Gastrocnemius medialis (tissue), 4 donors: ENCODE data around the gene PAX5. TPM values are rescaled to one million over a fixed set of nuclear protein-coding genes. Genes with fewer than 3 reads are reported as not detected.

Experiments used
- ATAC-seq, 2 donors: fragments of 150-250 bp; one replicate each; pipeline ENCODE4 v1.9.1; 2016
- DNase-seq, 2 donors: peaks; one replicate each; pipeline ENCODE4 v3.0.0-alpha.2; 2019
- H3K27ac ChIP-seq, 4 donors: fragments of 200-600 bp; sonication (generic); 1 replicate in 1 of 4; 2 replicates in 3 of 4; pipeline ENCODE4 v1.5.1; 2016 to 2018; ENCODE audit warnings: mild to moderate bottlenecking in 2 of 4, moderate library complexity in 1 of 4
- H3K27me3 ChIP-seq, 3 donors: fragments of 200-600 bp; sonication (generic) in 2 of 3; 1 replicate in 1 of 3; 2 replicates in 2 of 3; pipeline versions ENCODE4 v1.5.1 to v1.6.0; 2016 to 2019; ENCODE audit warnings: mild to moderate bottlenecking in 1 of 3, moderate library complexity in 1 of 3
- H3K36me3 ChIP-seq, 2 donors: fragments of 200-600 bp; sonication (generic) in 1 of 2; one replicate each; pipeline ENCODE4 v1.5.1; 2017 to 2018
- H3K4me1 ChIP-seq, 2 donors: fragments of 200-600 bp; sonication (generic) in 1 of 2; one replicate each; pipeline ENCODE4 v1.5.1; 2016 to 2017; ENCODE audit warnings: mild to moderate bottlenecking in 2 of 2
- H3K4me3 ChIP-seq, 4 donors: fragments of 200-600 bp; sonication (generic) in 3 of 4; 1 replicate in 1 of 4; 2 replicates in 3 of 4; pipeline ENCODE4 v1.5.1; 2016 to 2019; ENCODE audit warnings: mild to moderate bottlenecking in 2 of 4
- H3K9me3 ChIP-seq, 3 donors: fragments of 200-600 bp; sonication (generic) in 2 of 3; 1 replicate in 1 of 3; 2 replicates in 2 of 3; pipeline ENCODE4 v1.5.1; 2016 to 2019
- CTCF ChIP-seq, 5 experiments: fragments of 450-650 bp in 3 of 5; fragments of 200-600 bp in 2 of 5; sonication (generic) in 2 of 5; IDR thresholded peaks in 4 of 5; conservative IDR thresholded peaks in 1 of 5; 1 replicate in 4 of 5; 2 replicates in 1 of 5; pipeline ENCODE4 v1.5.1; 2016 to 2019; ENCODE audit warnings: antibody characterized with exemption in 5 of 5, mild to moderate bottlenecking in 3 of 5, moderate library complexity in 3 of 5
- POLR2A ChIP-seq, 2 donors: fragments of 450-650 bp; IDR thresholded peaks; one replicate each; pipeline ENCODE4 v1.6.1; 2017; ENCODE audit warnings: antibody characterized with exemption in 2 of 2, mild to moderate bottlenecking in 2 of 2, moderate library complexity in 2 of 2
- in situ Hi-C, 4 donors: fragments of 200-750 bp; cut with MboI; loops; one replicate each; pipeline versions ENCODE4 v1.15.0 to v1.8.0; 2017; ENCODE audit warnings: low sequenced_read_pairs in 4 of 4
- intact Hi-C: fragments of 100-400 bp; cut with DNase I; formaldehyde crosslinking; loops from one replicate; pipeline ENCODE4 v1.15.1; 2023; ENCODE audit warnings: low total_unique reads
- total RNA-seq, 4 donors: library from RNA; depleted of rRNA; stranded (reverse); fragments of >200 nt; gene quantifications; one replicate each; pipeline versions ENCODE4 v1.1.0 to v1.2.3, GENCODE V29; 2016

The PAX5 gene
- total RNA-seq, 4 donors from 2014 or later: 0.19 TPM; not detected in 3

- H3K4me3 ChIP-seq: no peak overlapping the region
- intact Hi-C loops (no loop called here), in situ Hi-C loops (no loop called here)
- peaks cover 0 to 3% (median 0%) of the 10 kb centered on the region in 3 donors for H3K27me3 ChIP-seq
- ATAC-seq (no peak), DNase-seq (no peak)
- H3K36me3 ChIP-seq: no peaks in the 10 kb centered on the region
- H3K9me3 ChIP-seq: no peaks in the 10 kb centered on the region
- H3K4me1 ChIP-seq: no peaks in the 10 kb centered on the region
- no peak overlapping the region for H3K27ac ChIP-seq
- TF ChIP-seq CTCF (IDR thresholded peaks at IDR 0.05 in 4 of 5, conservative IDR thresholded peaks at IDR 0.05 in 1 of 5) (no peak), POLR2A (IDR thresholded peaks at IDR 0.05) (no peak)
Observed at GRCh38 chr9:36914212-36914577, 119.9 kb downstream of the PAX5 start.

- H3K27ac ChIP-seq: no peak overlapping the region
- no peaks in the 10 kb centered on the region for H3K36me3 ChIP-seq
- ATAC-seq: no peak
- H3K27me3 ChIP-seq: peaks cover 0 to 3% (median 0%) of the 10 kb centered on the region in 3 donors
- TF ChIP-seq POLR2A (IDR thresholded peaks at IDR 0.05): no peak
- TF ChIP-seq CTCF (IDR thresholded peaks at IDR 0.05 in 4 of 5, conservative IDR thresholded peaks at IDR 0.05 in 1 of 5): no peak
- DNase-seq: no peak
- no peaks in the 10 kb centered on the region for H3K9me3 ChIP-seq
- intact Hi-C loops: no loop called here
- no peaks in the 10 kb centered on the region for H3K4me1 ChIP-seq
- H3K4me3 ChIP-seq: no peak overlapping the region
- in situ Hi-C loops: no loop called here
Observed at GRCh38 chr9:36913393-36914211, 120.5 kb downstream of the PAX5 start.

GRCh38 chr9:36912620-36913019, 121.4 kb downstream of the PAX5 start:
- H3K4me1 ChIP-seq: no peaks in the 10 kb centered on the region
- DNase-seq (no peak), ATAC-seq (no peak)
- intact Hi-C loops: no loop called here
- H3K4me3 ChIP-seq: no peak overlapping the region
- no peak overlapping the region for H3K27ac ChIP-seq
- no peaks in the 10 kb centered on the region for H3K36me3 ChIP-seq
- TF ChIP-seq CTCF (IDR thresholded peaks at IDR 0.05 in 4 of 5, conservative IDR thresholded peaks at IDR 0.05 in 1 of 5) (no peak), POLR2A (IDR thresholded peaks at IDR 0.05) (no peak)
- in situ Hi-C loops: no loop called here
- no peaks in the 10 kb centered on the region for H3K9me3 ChIP-seq
- no peaks in the 10 kb centered on the region for H3K27me3 ChIP-seq

- H3K27ac ChIP-seq: no peak overlapping the region
- H3K4me3 ChIP-seq: no peak overlapping the region
- ATAC-seq (no peak), DNase-seq (no peak)
- no peaks in the 10 kb centered on the region for H3K4me1 ChIP-seq
- H3K36me3 ChIP-seq: no peaks in the 10 kb centered on the region
- TF ChIP-seq POLR2A (IDR thresholded peaks at IDR 0.05) (no peak), CTCF (IDR thresholded peaks at IDR 0.05 in 4 of 5, conservative IDR thresholded peaks at IDR 0.05 in 1 of 5) (no peak)
- H3K9me3 ChIP-seq: no peaks in the 10 kb centered on the region
- no peaks in the 10 kb centered on the region for H3K27me3 ChIP-seq
- intact Hi-C loops (no loop called here), in situ Hi-C loops (no loop called here)
Observed at GRCh38 chr9:36911601-36912412, 122.3 kb downstream of the PAX5 start.
